ENCODE data around the gene SYNE4. TPM values are rescaled to one million over a fixed set of nuclear protein-coding genes. Genes with fewer than 3 reads are reported as not detected.

The SYNE4 gene
- total RNA-seq, 2 experiments from 2014 or later: 2.7 to 4.5 TPM

GRCh38 chr19:35975608-35976214 lies 32.9 kb downstream of the SYNE4 start:
- no peaks in the 10 kb centered on the region for H4K20me1 ChIP-seq (ENCODE audit: insufficient read depth, low read length)
- POLR2A ChIA-PET: interaction anchor here (0.6 kb wide), 1 partner anchor 443 kb away, joined by 3 read pairs; no protein-coding TSS in a partner anchor
- CTCF ChIA-PET (ENCODE audit: unreplicated experiment): no interaction called here
- H3K9me2 ChIP-seq (ENCODE audit: insufficient read depth, low read length): no peaks in the 10 kb centered on the region
- DNase-seq (ENCODE audit: low spot score): no peak
- no peak for TF ChIP-seq EZH2phosphoT487 (IDR thresholded peaks at IDR 0.05; ENCODE audit: borderline replicate concordance, low read depth, low read length)
- TF ChIP-seq, protein P1, sequence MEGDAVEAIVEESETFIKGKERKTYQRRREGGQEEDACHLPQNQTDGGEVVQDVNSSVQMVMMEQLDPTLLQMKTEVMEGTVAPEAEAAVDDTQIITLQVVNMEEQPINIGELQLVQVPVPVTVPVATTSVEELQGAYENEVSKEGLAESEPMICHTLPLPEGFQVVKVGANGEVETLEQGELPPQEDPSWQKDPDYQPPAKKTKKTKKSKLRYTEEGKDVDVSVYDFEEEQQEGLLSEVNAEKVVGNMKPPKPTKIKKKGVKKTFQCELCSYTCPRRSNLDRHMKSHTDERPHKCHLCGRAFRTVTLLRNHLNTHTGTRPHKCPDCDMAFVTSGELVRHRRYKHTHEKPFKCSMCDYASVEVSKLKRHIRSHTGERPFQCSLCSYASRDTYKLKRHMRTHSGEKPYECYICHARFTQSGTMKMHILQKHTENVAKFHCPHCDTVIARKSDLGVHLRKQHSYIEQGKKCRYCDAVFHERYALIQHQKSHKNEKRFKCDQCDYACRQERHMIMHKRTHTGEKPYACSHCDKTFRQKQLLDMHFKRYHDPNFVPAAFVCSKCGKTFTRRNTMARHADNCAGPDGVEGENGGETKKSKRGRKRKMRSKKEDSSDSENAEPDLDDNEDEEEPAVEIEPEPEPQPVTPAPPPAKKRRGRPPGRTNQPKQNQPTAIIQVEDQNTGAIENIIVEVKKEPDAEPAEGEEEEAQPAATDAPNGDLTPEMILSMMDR (conservative IDR thresholded peaks at IDR 0.05; ENCODE audit: low read length): no peak
- H3K9me3 ChIP-seq (ENCODE audit: low read length): no peaks in the 10 kb centered on the region
- intact Hi-C loops (cut with micrococcal nuclease; ENCODE audit: unreplicated experiment): no loop called here
- no peaks in the 10 kb centered on the region for H3K79me2 ChIP-seq (ENCODE audit: insufficient read depth, low read depth, low read length)
- H3K27ac ChIP-seq (ENCODE audit: low read depth, low read length, poor library complexity, severe bottlenecking): no peak overlapping the region
- H3K4me3 ChIP-seq (ENCODE audit: low read depth, low read length, poor library complexity, severe bottlenecking): no peak overlapping the region
- H3K4me2 ChIP-seq (ENCODE audit: low read length): no peak overlapping the region
- H2AFZ ChIP-seq (ENCODE audit: low read length): no peak overlapping the region
- no TSS peak for BruUV-seq (replicated peaks)
- no peaks in the 10 kb centered on the region for H3K4me1 ChIP-seq (ENCODE audit: insufficient read depth, low read length, poor library complexity, severe bottlenecking)
- no peaks in the 10 kb centered on the region for H3K36me3 ChIP-seq (ENCODE audit: insufficient read depth, low read length)

DNA sequence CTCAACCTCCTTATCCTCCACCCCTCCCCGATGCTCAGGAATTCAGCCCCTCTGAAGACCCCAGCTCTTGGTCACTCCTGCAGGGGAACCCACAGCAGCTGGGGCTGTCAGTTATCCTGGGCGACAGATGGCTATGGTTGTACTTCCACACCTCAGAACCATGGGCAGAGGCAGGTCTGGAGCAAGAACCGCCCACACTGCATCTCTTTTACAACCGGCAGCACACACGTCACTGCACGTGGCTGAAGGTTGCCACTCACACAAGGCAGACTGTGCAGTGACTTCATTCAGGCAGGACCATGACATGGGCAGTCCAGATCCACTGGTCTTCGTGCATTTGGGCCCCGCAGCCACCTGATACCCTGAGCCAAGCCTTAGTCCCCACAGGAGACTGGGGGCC lies 35.1 kb downstream of the SYNE4 start:
- BruUV-seq (replicated peaks): no TSS peak
- Histone ChIP-seq H3K4me1 (ENCODE audit: insufficient read depth, low read length, poor library complexity, severe bottlenecking) (no peaks in the 10 kb centered on the region), H3K4me3 (ENCODE audit: low read depth, low read length, poor library complexity, severe bottlenecking) (no peak overlapping the region), H3K27ac (ENCODE audit: low read depth, low read length, poor library complexity, severe bottlenecking) (no peak overlapping the region), H3K4me2 (ENCODE audit: low read length) (no peak overlapping the region), H3K9me2 (ENCODE audit: insufficient read depth, low read length) (no peaks in the 10 kb centered on the region), H3K9me3 (ENCODE audit: low read length) (no peaks in the 10 kb centered on the region), H3K79me2 (ENCODE audit: insufficient read depth, low read depth, low read length) (no peaks in the 10 kb centered on the region), H2AFZ (ENCODE audit: low read length) (no peak overlapping the region), H3K36me3 (ENCODE audit: insufficient read depth, low read length) (no peaks in the 10 kb centered on the region), H4K20me1 (ENCODE audit: insufficient read depth, low read length) (no peaks in the 10 kb centered on the region)
- no peak for DNase-seq (ENCODE audit: low spot score)
- CTCF ChIA-PET (ENCODE audit: unreplicated experiment): no interaction called here
- no peak for TF ChIP-seq EZH2phosphoT487 (IDR thresholded peaks at IDR 0.05; ENCODE audit: borderline replicate concordance, low read depth, low read length)
- TF ChIP-seq, protein P1 (conservative IDR thresholded peaks at IDR 0.05; ENCODE audit: low read length): no peak
- POLR2A ChIA-PET: interaction anchor here (0.6 kb wide), 1 partner anchor 47 kb away, joined by 3 read pairs; no protein-coding TSS in a partner anchor
- intact Hi-C loops (cut with micrococcal nuclease; ENCODE audit: unreplicated experiment): no loop called here

GRCh38 chr19:35966771-35967170 lies 41.8 kb downstream of the SYNE4 start:
- DNase-seq (ENCODE audit: low spot score): no peak
- Histone ChIP-seq H4K20me1 (ENCODE audit: insufficient read depth, low read length) (no peaks in the 10 kb centered on the region), H3K79me2 (ENCODE audit: insufficient read depth, low read depth, low read length) (no peaks in the 10 kb centered on the region), H3K9me2 (ENCODE audit: insufficient read depth, low read length) (no peaks in the 10 kb centered on the region), H3K4me2 (ENCODE audit: low read length) (no peak overlapping the region), H3K36me3 (ENCODE audit: insufficient read depth, low read length) (no peaks in the 10 kb centered on the region), H3K27ac (ENCODE audit: low read depth, low read length, poor library complexity, severe bottlenecking) (no peak overlapping the region), H3K9me3 (ENCODE audit: low read length) (no peaks in the 10 kb centered on the region), H3K4me3 (ENCODE audit: low read depth, low read length, poor library complexity, severe bottlenecking) (no peak overlapping the region), H3K4me1 (ENCODE audit: insufficient read depth, low read length, poor library complexity, severe bottlenecking) (no peaks in the 10 kb centered on the region), H2AFZ (ENCODE audit: low read length) (no peak overlapping the region)
- CTCF ChIA-PET (ENCODE audit: unreplicated experiment): no interaction called here
- POLR2A ChIA-PET: no interaction called here
- intact Hi-C loops (cut with micrococcal nuclease; ENCODE audit: unreplicated experiment): no loop called here
- TF ChIP-seq, protein P1 (conservative IDR thresholded peaks at IDR 0.05; ENCODE audit: low read length): no peak
- BruUV-seq (replicated peaks): no TSS peak
